ENCODE data around the gene MED12. TPM values are rescaled to one million over a fixed set of nuclear protein-coding genes. Genes with fewer than 3 reads are reported as not detected.

Gene MED12
- total RNA-seq, 4 donors from 2014 or later: 26.5 to 41.4 (median 40.0) TPM

DNA sequence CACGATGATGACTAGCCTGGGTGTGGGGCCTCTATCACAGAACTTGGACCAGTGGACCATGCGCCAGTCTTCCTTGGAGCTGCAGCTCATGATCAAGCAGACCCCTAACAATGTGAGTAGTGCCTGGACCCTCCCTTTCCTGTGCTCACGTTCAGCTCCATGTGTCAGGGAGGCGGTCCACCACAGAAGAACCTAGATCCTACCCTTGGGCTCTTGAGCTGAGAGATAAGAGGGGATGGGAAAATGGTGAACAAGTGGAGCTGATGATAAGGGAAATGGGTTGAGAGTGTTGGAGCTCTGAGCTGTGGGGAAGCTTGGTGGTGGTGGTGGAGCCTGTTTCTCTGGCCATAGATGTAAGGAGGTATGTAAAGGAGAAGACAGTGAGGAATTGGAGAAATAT, 13.1 kb downstream of the MED12 start:
- intact Hi-C loops (cut with DNase I; ENCODE audit: low total_unique reads): no loop called here
- no peak for TF ChIP-seq POLR2AphosphoS5 (IDR thresholded peaks at IDR 0.05)
- TF ChIP-seq EP300 (IDR thresholded peaks at IDR 0.05; ENCODE audit: low read depth): no peak
- TF ChIP-seq POLR2A (IDR thresholded peaks at IDR 0.05): no peak
- TF ChIP-seq, protein P1, sequence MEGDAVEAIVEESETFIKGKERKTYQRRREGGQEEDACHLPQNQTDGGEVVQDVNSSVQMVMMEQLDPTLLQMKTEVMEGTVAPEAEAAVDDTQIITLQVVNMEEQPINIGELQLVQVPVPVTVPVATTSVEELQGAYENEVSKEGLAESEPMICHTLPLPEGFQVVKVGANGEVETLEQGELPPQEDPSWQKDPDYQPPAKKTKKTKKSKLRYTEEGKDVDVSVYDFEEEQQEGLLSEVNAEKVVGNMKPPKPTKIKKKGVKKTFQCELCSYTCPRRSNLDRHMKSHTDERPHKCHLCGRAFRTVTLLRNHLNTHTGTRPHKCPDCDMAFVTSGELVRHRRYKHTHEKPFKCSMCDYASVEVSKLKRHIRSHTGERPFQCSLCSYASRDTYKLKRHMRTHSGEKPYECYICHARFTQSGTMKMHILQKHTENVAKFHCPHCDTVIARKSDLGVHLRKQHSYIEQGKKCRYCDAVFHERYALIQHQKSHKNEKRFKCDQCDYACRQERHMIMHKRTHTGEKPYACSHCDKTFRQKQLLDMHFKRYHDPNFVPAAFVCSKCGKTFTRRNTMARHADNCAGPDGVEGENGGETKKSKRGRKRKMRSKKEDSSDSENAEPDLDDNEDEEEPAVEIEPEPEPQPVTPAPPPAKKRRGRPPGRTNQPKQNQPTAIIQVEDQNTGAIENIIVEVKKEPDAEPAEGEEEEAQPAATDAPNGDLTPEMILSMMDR (IDR thresholded peaks at IDR 0.05): no peak
- Histone ChIP-seq H3K9me3 (no peaks in the 10 kb centered on the region), H3K4me1 (peaks cover 0 to 4% (median 0%) of the 10 kb centered on the region in 4 donors), H3K36me3 (peaks cover 0 to 4% (median 0%) of the 10 kb centered on the region in 4 donors), H3K4me3 (no peak overlapping the region), H3K27ac (no peak overlapping the region), H3K27me3 (no peaks in the 10 kb centered on the region)
- in situ Hi-C loops (cut with MboI; ENCODE audit: low pct_ligation_motif_present in 1 of 4, low pct_unique_long_range_greater_than_20kb in 1 of 4, low sequenced_read_pairs in 3 of 4): no loop called here
- 80% methylated on average over 3 of the region's 4 CpGs; no CpG with 5 or more reads in 1 of the 2 donors for WGBS, 2 donors (ENCODE audit: low coverage in 1 of 2)
- no peak for DNase-seq

DNA sequence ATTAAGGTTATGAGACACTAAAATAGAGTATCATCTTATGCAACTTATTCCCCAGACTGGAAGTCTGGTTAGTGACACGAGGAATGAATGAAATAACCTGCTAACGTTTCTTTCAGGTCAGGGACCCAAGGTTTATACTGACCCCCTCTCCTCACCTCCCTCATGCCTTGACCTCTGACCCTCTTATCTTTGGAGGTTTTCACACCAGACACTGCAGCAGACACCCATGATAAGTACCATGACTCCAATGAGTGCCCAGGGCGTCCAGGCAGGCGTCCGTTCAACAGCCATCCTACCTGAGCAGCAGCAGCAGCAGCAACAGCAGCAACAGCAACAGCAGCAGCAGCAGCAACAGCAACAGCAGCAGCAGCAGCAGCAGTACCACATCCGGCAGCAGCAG, 22.0 kb downstream of the MED12 start:
- in situ Hi-C loops (cut with MboI; ENCODE audit: low pct_ligation_motif_present in 1 of 4, low pct_unique_long_range_greater_than_20kb in 1 of 4, low sequenced_read_pairs in 3 of 4) (no loop called here), intact Hi-C loops (cut with DNase I; ENCODE audit: low total_unique reads) (no loop called here)
- Histone ChIP-seq H3K4me3 (no peak overlapping the region), H3K27ac (no peak overlapping the region), H3K36me3 (peaks cover 0 to 6% (median 0%) of the 10 kb centered on the region in 4 donors), H3K4me1 (peaks cover 0 to 2% (median under 1%) of the 10 kb centered on the region in 4 donors), H3K9me3 (no peaks in the 10 kb centered on the region), H3K27me3 (no peaks in the 10 kb centered on the region)
- DNase-seq: no peak
- 71 to 83% methylated on average over 2 to 6 of the region's 6 CpGs for WGBS, 2 donors (ENCODE audit: low coverage in 1 of 2)
- TF ChIP-seq EP300 (IDR thresholded peaks at IDR 0.05; ENCODE audit: low read depth): no peak
- TF ChIP-seq, protein P1 (IDR thresholded peaks at IDR 0.05): no peak
- TF ChIP-seq POLR2AphosphoS5 (IDR thresholded peaks at IDR 0.05): no peak
- TF ChIP-seq POLR2A (IDR thresholded peaks at IDR 0.05): no peak

DNA sequence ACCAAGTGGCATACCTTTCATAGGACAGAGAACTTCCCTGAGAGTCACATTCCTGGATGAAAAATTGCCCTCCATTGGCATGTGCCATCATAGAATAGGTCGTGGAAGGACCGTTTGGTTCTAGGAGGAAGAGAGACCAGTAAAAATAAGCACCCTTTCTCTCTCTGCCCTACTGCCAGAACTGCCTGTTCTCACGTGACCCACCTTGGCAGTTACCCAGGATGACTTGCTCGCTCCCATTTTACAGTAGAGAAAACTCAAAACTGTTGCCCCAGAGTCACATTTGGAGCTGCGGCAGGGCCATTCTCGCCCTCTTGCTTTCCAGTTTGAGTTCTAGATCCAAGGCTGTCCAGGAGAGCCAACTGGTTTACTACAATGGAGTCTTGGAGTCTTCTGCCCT, 25.1 kb downstream of the MED12 start:
- no peaks in the 10 kb centered on the region for H3K36me3 ChIP-seq
- TF ChIP-seq POLR2AphosphoS5 (IDR thresholded peaks at IDR 0.05) (no peak), EP300 (IDR thresholded peaks at IDR 0.05; ENCODE audit: low read depth) (no peak), POLR2A (IDR thresholded peaks at IDR 0.05) (no peak)
- TF ChIP-seq, protein P1 (IDR thresholded peaks at IDR 0.05): no peak
- in situ Hi-C loops (cut with MboI; ENCODE audit: low pct_ligation_motif_present in 1 of 4, low pct_unique_long_range_greater_than_20kb in 1 of 4, low sequenced_read_pairs in 3 of 4): no loop called here
- H3K9me3 ChIP-seq: no peaks in the 10 kb centered on the region
- 69% methylated on average over 6 of the region's 6 CpGs; no CpG with 5 or more reads in 1 of the 2 donors for WGBS, 2 donors (ENCODE audit: low coverage in 1 of 2)
- DNase-seq: peak; percentile 15
- H3K4me3 ChIP-seq: no peak overlapping the region
- H3K27me3 ChIP-seq: no peaks in the 10 kb centered on the region
- peaks cover 0 to 6% (median 5%) of the 10 kb centered on the region in 4 donors for H3K4me1 ChIP-seq
- intact Hi-C loops (cut with DNase I; ENCODE audit: low total_unique reads): no loop called here
- no peak overlapping the region for H3K27ac ChIP-seq

DNA sequence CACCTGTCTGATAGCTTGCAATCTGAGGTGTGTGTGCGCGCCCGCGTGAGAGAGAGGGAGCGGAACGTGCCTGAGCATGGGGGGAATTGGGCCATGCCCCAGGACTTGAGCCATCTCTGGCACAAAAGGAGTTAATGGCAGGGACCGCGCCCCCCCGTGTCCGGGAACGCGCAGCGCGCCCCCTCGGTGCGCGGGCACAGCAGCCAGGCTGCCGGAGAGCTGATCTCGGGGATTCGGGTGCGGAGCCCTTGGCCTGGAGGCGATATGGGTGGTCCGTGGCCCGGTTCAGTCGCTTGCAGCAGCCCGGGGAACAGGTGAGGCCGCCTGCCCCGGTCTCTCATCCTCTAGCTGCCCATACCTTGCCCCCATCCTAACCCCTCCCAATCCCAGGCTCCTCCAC, 26.3 kb downstream of the MED12 start, which contains the start of gene NLGN3:
Gene NLGN3 (plus strand): TSS at position 191 of the 400 bp plus-strand sequence. CDS start 2,909 bp downstream, outside the sequence.
- H3K9me3 ChIP-seq: no peaks in the 10 kb centered on the region
- in situ Hi-C loops (cut with MboI; ENCODE audit: low pct_ligation_motif_present in 1 of 4, low pct_unique_long_range_greater_than_20kb in 1 of 4, low sequenced_read_pairs in 3 of 4): no loop called here
- 58% methylated on average over 18 of the region's 28 CpGs; no CpG with 5 or more reads in 1 of the 2 donors for WGBS, 2 donors (ENCODE audit: low coverage in 1 of 2)
- H3K27me3 ChIP-seq: no peaks in the 10 kb centered on the region
- peak within 1 kb of the TSS in 1 of 4 donors; percentile 23 for H3K4me3 ChIP-seq
- no peaks in the 10 kb centered on the region for H3K36me3 ChIP-seq
- intact Hi-C loops (cut with DNase I; ENCODE audit: low total_unique reads): no loop called here
- H3K27ac ChIP-seq: no peak within 1 kb of the TSS
- no peak for DNase-seq
- peaks cover 0 to 6% (median 5%) of the 10 kb centered on the region in 4 donors for H3K4me1 ChIP-seq
- no peak for TF ChIP-seq POLR2A (IDR thresholded peaks at IDR 0.05)
- TF ChIP-seq, protein P1 (IDR thresholded peaks at IDR 0.05): no peak
- TF ChIP-seq EP300 (IDR thresholded peaks at IDR 0.05; ENCODE audit: low read depth): no peak
